ENCODE results near the gene COPS4.

DNA sequence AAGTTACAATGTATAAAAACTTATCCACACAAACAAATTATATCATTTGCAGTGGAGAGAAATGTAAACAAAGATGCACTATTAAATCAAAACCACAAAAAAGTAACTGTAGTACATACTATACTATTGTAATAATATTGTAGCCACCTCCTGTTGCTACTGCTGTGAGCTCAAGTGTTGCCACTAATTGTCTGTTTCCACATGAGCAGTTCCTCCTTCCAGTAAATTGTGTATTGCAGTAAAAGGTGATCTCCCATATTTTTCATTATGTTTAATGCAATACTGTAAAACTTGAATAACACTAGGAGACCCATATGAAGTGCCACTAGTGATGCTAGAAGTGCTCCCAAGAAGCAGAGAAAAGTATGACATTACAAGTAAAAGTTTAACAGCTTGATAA is 36.1 kb upstream of the COPS4 start:
- TF ChIP-seq GATA2 (IDR thresholded peaks at IDR 0.05; ENCODE audit: low read depth, low read length) (no peak), GATA3 (IDR thresholded peaks at IDR 0.05; ENCODE audit: low read depth, low read length) (no peak)

Measured in SH-SY5Y (cell line).